MM.1S (cell line): ENCODE measurements around the gene ERGIC3.

Experiments used
- EZH2 ChIP-seq: fragments of 300-600 bp; sonication (generic); optimal IDR thresholded peaks from 2 replicates; pipeline ENCODE3; 2017; ENCODE audit warnings: low read depth, mild to moderate bottlenecking, antibody characterized with exemption, low read length, mixed read lengths
- TF ChIP-seq, protein P1 (sequence below): fragments of 300-600 bp; sonication (generic); IDR thresholded peaks from 2 replicates; pipeline ENCODE4 v1.5.1; 2016; ENCODE audit warnings: antibody characterized with exemption, low read length, mixed read lengths

DNA sequence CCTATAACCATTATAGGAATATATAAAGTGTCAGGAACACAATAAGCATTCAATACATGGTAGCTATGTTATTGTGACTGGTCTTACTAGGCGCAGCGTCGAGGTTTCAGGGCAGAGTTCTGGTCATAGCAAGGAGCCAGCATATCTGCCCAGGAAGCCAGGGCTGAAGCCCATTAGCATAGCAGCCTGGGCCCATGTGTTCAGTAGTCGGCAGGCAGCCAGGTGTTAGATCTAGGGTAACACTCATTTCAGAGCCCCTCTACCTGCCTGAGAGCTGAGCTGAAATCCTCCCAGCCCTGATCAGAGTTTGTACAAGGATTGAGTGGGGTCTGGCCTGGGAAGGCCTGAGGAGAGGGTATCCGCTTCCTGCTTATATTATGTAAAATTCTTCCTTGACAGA, 44.6 kb upstream of the ERGIC3 start:
- TF ChIP-seq, protein P1, sequence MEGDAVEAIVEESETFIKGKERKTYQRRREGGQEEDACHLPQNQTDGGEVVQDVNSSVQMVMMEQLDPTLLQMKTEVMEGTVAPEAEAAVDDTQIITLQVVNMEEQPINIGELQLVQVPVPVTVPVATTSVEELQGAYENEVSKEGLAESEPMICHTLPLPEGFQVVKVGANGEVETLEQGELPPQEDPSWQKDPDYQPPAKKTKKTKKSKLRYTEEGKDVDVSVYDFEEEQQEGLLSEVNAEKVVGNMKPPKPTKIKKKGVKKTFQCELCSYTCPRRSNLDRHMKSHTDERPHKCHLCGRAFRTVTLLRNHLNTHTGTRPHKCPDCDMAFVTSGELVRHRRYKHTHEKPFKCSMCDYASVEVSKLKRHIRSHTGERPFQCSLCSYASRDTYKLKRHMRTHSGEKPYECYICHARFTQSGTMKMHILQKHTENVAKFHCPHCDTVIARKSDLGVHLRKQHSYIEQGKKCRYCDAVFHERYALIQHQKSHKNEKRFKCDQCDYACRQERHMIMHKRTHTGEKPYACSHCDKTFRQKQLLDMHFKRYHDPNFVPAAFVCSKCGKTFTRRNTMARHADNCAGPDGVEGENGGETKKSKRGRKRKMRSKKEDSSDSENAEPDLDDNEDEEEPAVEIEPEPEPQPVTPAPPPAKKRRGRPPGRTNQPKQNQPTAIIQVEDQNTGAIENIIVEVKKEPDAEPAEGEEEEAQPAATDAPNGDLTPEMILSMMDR, result no peak
- TF ChIP-seq EZH2, result no peak
